Measurements from ENCODE around the gene RUSC2.
"Not testable (repeated sequence)": the region's sequence is repeated elsewhere in the genome, so short reads cannot be mapped to it uniquely, and the experiment has no call there.

Gene RUSC2

GRCh38 chr9:35484406-35484805 is 5.5 kb upstream of the RUSC2 start:
- Mint-ChIP-seq H3K9me3 (no peaks in the 10 kb centered on the region), H3K4me3 (no peak overlapping the region), H3K36me3 (no peaks in the 10 kb centered on the region), H3K4me1 (no peaks in the 10 kb centered on the region), H3K27ac (no peak overlapping the region)
- DNase-seq (ENCODE audit: low spot score in 2 of 2), result no peak
- ATAC-seq, result no peak

GRCh38 chr9:35487081-35487480 is 2.8 kb upstream of the RUSC2 start:
- ATAC-seq (no peak), DNase-seq (ENCODE audit: low spot score in 2 of 2) (no peak)
- no peak overlapping the region for H3K27ac Mint-ChIP-seq
- peaks cover 9% of the 10 kb centered on the region for H3K4me1 Mint-ChIP-seq
- H3K4me3 Mint-ChIP-seq, result no peak overlapping the region
- H3K36me3 Mint-ChIP-seq, result peaks cover 4% of the 10 kb centered on the region
- no peaks in the 10 kb centered on the region for H3K9me3 Mint-ChIP-seq

GRCh38 chr9:35488021-35488420 is 1.9 kb upstream of the RUSC2 start:
- Mint-ChIP-seq H3K36me3 (peaks cover 4% of the 10 kb centered on the region), H3K4me3 (no peak overlapping the region), H3K27ac (no peak overlapping the region), H3K4me1 (peaks cover 16% of the 10 kb centered on the region), H3K9me3 (no peaks in the 10 kb centered on the region)
- DNase-seq (ENCODE audit: low spot score in 2 of 2) (no peak), ATAC-seq (no peak)

GRCh38 chr9:35488566-35489312 is 1.2 kb upstream of the RUSC2 start:
- H3K4me1 Mint-ChIP-seq, result peaks cover 16% of the 10 kb centered on the region
- H3K27ac Mint-ChIP-seq, result no peak overlapping the region
- ATAC-seq (no peak), DNase-seq (ENCODE audit: low spot score in 2 of 2) (no peak)
- peak overlapping the region; percentile 77 for H3K4me3 Mint-ChIP-seq
- H3K9me3 Mint-ChIP-seq, result no peaks in the 10 kb centered on the region
- peaks cover 4% of the 10 kb centered on the region for H3K36me3 Mint-ChIP-seq

GRCh38 chr9:35490155-35490909 is 421 bp downstream of the RUSC2 start:
- H3K9me3 Mint-ChIP-seq, result no peaks in the 10 kb centered on the region
- peaks cover 18% of the 10 kb centered on the region for H3K4me1 Mint-ChIP-seq
- H3K27ac Mint-ChIP-seq, result peak overlapping the region; percentile 36
- no peak for ATAC-seq
- no peak for DNase-seq (ENCODE audit: low spot score in 2 of 2)
- peaks cover 4% of the 10 kb centered on the region for H3K36me3 Mint-ChIP-seq
- H3K4me3 Mint-ChIP-seq, result peak overlapping the region; percentile 77

GRCh38 chr9:35490910-35491465 is 1.1 kb downstream of the RUSC2 start:
- H3K4me3 Mint-ChIP-seq, result peak overlapping the region; percentile 77
- H3K4me1 Mint-ChIP-seq, result peaks cover 25% of the 10 kb centered on the region
- peak overlapping the region; percentile 36 for H3K27ac Mint-ChIP-seq

GRCh38 chr9:35493119-35493518 is 3.2 kb downstream of the RUSC2 start:
- not testable (repeated sequence) for H3K27ac Mint-ChIP-seq; DNase-seq (ENCODE audit: low spot score in 2 of 2); H3K4me3 Mint-ChIP-seq; H3K9me3 Mint-ChIP-seq; H3K36me3 Mint-ChIP-seq; ATAC-seq
- peaks cover 26% of the 10 kb centered on the region for H3K4me1 Mint-ChIP-seq

More at GRCh38 chr9:35490910-35491465, 1.1 kb downstream of the RUSC2 start:
- H3K36me3 Mint-ChIP-seq, result peaks cover 4% of the 10 kb centered on the region
- H3K9me3 Mint-ChIP-seq, result no peaks in the 10 kb centered on the region
- ATAC-seq (no peak), DNase-seq (ENCODE audit: low spot score in 2 of 2) (no peak)

GRCh38 chr9:35495984-35496383 is 6.1 kb downstream of the RUSC2 start:
- no peak for DNase-seq (ENCODE audit: low spot score in 2 of 2)
- H3K4me3 Mint-ChIP-seq, result no peak overlapping the region
- H3K27ac Mint-ChIP-seq, result no peak overlapping the region
- peaks cover 22% of the 10 kb centered on the region for H3K4me1 Mint-ChIP-seq
- peaks cover 4% of the 10 kb centered on the region for H3K9me3 Mint-ChIP-seq
- no peaks in the 10 kb centered on the region for H3K36me3 Mint-ChIP-seq
- ATAC-seq, result peak; percentile 69

GRCh38 chr9:35498245-35498644 is 8.3 kb downstream of the RUSC2 start:
- ATAC-seq; H3K27ac Mint-ChIP-seq; DNase-seq (ENCODE audit: low spot score in 2 of 2); H3K9me3 Mint-ChIP-seq; H3K4me3 Mint-ChIP-seq; H3K36me3 Mint-ChIP-seq: not testable (repeated sequence)
- H3K4me1 Mint-ChIP-seq, result peaks cover 16% of the 10 kb centered on the region

GRCh38 chr9:35499029-35499700 is 9.3 kb downstream of the RUSC2 start:
- no peak for DNase-seq (ENCODE audit: low spot score in 2 of 2)
- no peak for ATAC-seq
- Mint-ChIP-seq H3K36me3 (no peaks in the 10 kb centered on the region), H3K9me3 (peaks cover 4% of the 10 kb centered on the region), H3K4me1 (peaks cover 16% of the 10 kb centered on the region), H3K4me3 (no peak overlapping the region), H3K27ac (no peak overlapping the region)

- H3K9me3 Mint-ChIP-seq, result peaks cover 4% of the 10 kb centered on the region
- DNase-seq (ENCODE audit: low spot score in 2 of 2) (no peak), ATAC-seq (no peak)
- no peaks in the 10 kb centered on the region for H3K36me3 Mint-ChIP-seq
- no peak overlapping the region for H3K27ac Mint-ChIP-seq
- H3K4me3 Mint-ChIP-seq, result no peak overlapping the region
- H3K4me1 Mint-ChIP-seq, result peaks cover 16% of the 10 kb centered on the region
Measured at GRCh38 chr9:35499701-35500030, 9.8 kb downstream of the RUSC2 start.

- no peak overlapping the region for H3K27ac Mint-ChIP-seq
- peak; percentile 76 for ATAC-seq
- H3K4me3 Mint-ChIP-seq, result no peak overlapping the region
- no peaks in the 10 kb centered on the region for H3K36me3 Mint-ChIP-seq
- H3K9me3 Mint-ChIP-seq, result peaks cover 4% of the 10 kb centered on the region
- DNase-seq (ENCODE audit: low spot score in 2 of 2), result no peak
- H3K4me1 Mint-ChIP-seq, result peaks cover 15% of the 10 kb centered on the region
Measured at GRCh38 chr9:35500130-35500748, 10.3 kb downstream of the RUSC2 start.

GRCh38 chr9:35501946-35502345 is 12.0 kb downstream of the RUSC2 start:
- H3K4me3 Mint-ChIP-seq, result no peak overlapping the region
- ATAC-seq (no peak), DNase-seq (ENCODE audit: low spot score in 2 of 2) (no peak)
- H3K27ac Mint-ChIP-seq, result no peak overlapping the region
- H3K36me3 Mint-ChIP-seq, result no peaks in the 10 kb centered on the region
- H3K4me1 Mint-ChIP-seq, result peaks cover 6% of the 10 kb centered on the region
- H3K9me3 Mint-ChIP-seq, result peaks cover 4% of the 10 kb centered on the region

GRCh38 chr9:35506359-35506758 is 16.4 kb downstream of the RUSC2 start:
- H3K36me3 Mint-ChIP-seq, result no peaks in the 10 kb centered on the region
- DNase-seq (ENCODE audit: low spot score in 2 of 2) (no peak), ATAC-seq (no peak)
- H3K4me1 Mint-ChIP-seq, result no peaks in the 10 kb centered on the region
- no peak overlapping the region for H3K4me3 Mint-ChIP-seq
- no peak overlapping the region for H3K27ac Mint-ChIP-seq
- no peaks in the 10 kb centered on the region for H3K9me3 Mint-ChIP-seq

GRCh38 chr9:35508069-35508468 is 18.2 kb downstream of the RUSC2 start:
- Mint-ChIP-seq H3K36me3 (no peaks in the 10 kb centered on the region), H3K27ac (no peak overlapping the region), H3K4me3 (no peak overlapping the region), H3K4me1 (no peaks in the 10 kb centered on the region), H3K9me3 (no peaks in the 10 kb centered on the region)
- no peak for DNase-seq (ENCODE audit: low spot score in 2 of 2)
- ATAC-seq, result no peak

Data from stimulated activated effector memory CD8-positive, alpha-beta T cell treated with anti-CD3 and anti-CD28 coated beads, Interleukin-12 subunit alpha, Interleukin-12 subunit beta, amount 100 ng/mL, for 72 hours (primary cell).